ENCODE data around the gene OR4P4. TPM values are rescaled to one million over a fixed set of nuclear protein-coding genes. Genes with fewer than 3 reads are reported as not detected.

OR4P4 gene
- total RNA-seq (2021), result not detected in 2 replicates
- long read RNA-seq, result 0 reads

- no peak within 1 kb of the TSS for H3K23ac ChIP-seq (ENCODE audit: insufficient read length, low read depth, low read length)
- peaks cover 0 to 2% (median 0%) of the 10 kb centered on the region in 3 experiments; a peak in 1 of 7 replicates for H3K36me3 Mint-ChIP-seq (ENCODE audit: insufficient read depth in 1 of 3, low read depth in 3 of 3)
Observed at GRCh38 chr11:55634813-55635212, at the start of gene OR4P4. OR4P4 (plus strand) TSS chr11:55635113.

More at GRCh38 chr11:55634813-55635212, at the start of gene OR4P4:
- Histone ChIP-seq H4K91ac (ENCODE audit: insufficient read length, low read depth, low read length) (no peak within 1 kb of the TSS), H4K20me1 (ENCODE audit: control insufficient read depth, insufficient read depth, insufficient read length) (no peaks in the 10 kb centered on the region), H3K9ac (ENCODE audit: extremely low read depth, insufficient read length, low read length) (no peak within 1 kb of the TSS), H3K4me1 (ENCODE audit: insufficient read depth, low read length) (no peaks in the 10 kb centered on the region), H3K4me2 (ENCODE audit: insufficient read depth, insufficient read length, low read length) (no peak within 1 kb of the TSS), H2BK5ac (ENCODE audit: insufficient read length, low read length) (no peak within 1 kb of the TSS), H3K9me3 (ENCODE audit: control insufficient read depth, low read depth, low read length) (peaks cover 10% of the 10 kb centered on the region), H2BK120ac (ENCODE audit: low read depth, low read length, poor library complexity, severe bottlenecking) (no peak within 1 kb of the TSS), H3K27me3 (ENCODE audit: insufficient read depth, low read length) (no peaks in the 10 kb centered on the region), H2BK15ac (ENCODE audit: low read depth, low read length) (no peak within 1 kb of the TSS), H4K5ac (ENCODE audit: insufficient read length, low read depth, low read length) (no peak within 1 kb of the TSS), H2AFZ (ENCODE audit: low read length) (no peak within 1 kb of the TSS), H3K23me2 (ENCODE audit: insufficient read length, low read depth, low read length, poor library complexity, severe bottlenecking) (no peaks in the 10 kb centered on the region), H2AK5ac (ENCODE audit: insufficient read length, low read length) (no peak within 1 kb of the TSS), H3K56ac (ENCODE audit: insufficient read length, low read depth, low read length) (no peak within 1 kb of the TSS), H3K14ac (ENCODE audit: insufficient read depth, low read length) (no peak within 1 kb of the TSS), H3K4ac (ENCODE audit: low read depth, low read length) (no peak within 1 kb of the TSS), H3K27ac (ENCODE audit: insufficient read length, low read depth, low read length) (no peak within 1 kb of the TSS), H4K8ac (replicated peaks; ENCODE audit: insufficient read length, low read depth, low read length) (no peak within 1 kb of the TSS), H3K18ac (ENCODE audit: insufficient read length, low read depth, low read length) (no peak within 1 kb of the TSS), H3T11ph (ENCODE audit: low read length) (no peak within 1 kb of the TSS), H2BK12ac (ENCODE audit: insufficient read length, low read depth, low read length) (no peak within 1 kb of the TSS), H2BK20ac (ENCODE audit: low read depth, low read length, poor library complexity, severe bottlenecking) (no peak within 1 kb of the TSS), H3K79me2 (ENCODE audit: insufficient read depth, low read length) (no peaks in the 10 kb centered on the region), H3K79me1 (ENCODE audit: insufficient read depth, low read depth, low read length, poor library complexity, severe bottlenecking) (no peaks in the 10 kb centered on the region)
- Mint-ChIP-seq H3K27me3 (ENCODE audit: low read depth) (no peaks in the 10 kb centered on the region; the same call in 1 of the 2 replicates), H3K4me3 (no peak within 1 kb of the TSS), H3K4me1 (no peaks in the 10 kb centered on the region), H3K27ac (no peak within 1 kb of the TSS), H3K9me3 (peaks cover 53 to 58% of the 10 kb centered on the region in 2 experiments)
- no peak for DNase-seq
- no peak for TF ChIP-seq CTCF (conservative IDR thresholded peaks at IDR 0.05)
- WGBS (ENCODE audit: extremely low coverage, insufficient read length, low lambda C conversion rate), result no CpG with 5 or more reads among the region's 3 CpGs

Measured in H9 (cell line).